IPS-18a (cell line): ENCODE results near the gene GRM8.

ENCODE experiments used
- H3K27ac ChIP-seq: one replicate; pipeline ENCODE4 v1.5.1; 2013; ENCODE audit warnings: low read length
- H3K27me3 ChIP-seq: one replicate; pipeline ENCODE4 v1.6.1; 2013; ENCODE audit warnings: mild to moderate bottlenecking, low read length; ENCODE audit not compliant: control insufficient read depth, insufficient read depth
- H3K36me3 ChIP-seq: one replicate; pipeline ENCODE4 v1.6.1; 2013; ENCODE audit warnings: low read depth, low read length; ENCODE audit not compliant: control insufficient read depth
- H3K4me1 ChIP-seq: one replicate; pipeline ENCODE4 v1.6.1; 2013; ENCODE audit warnings: low read depth, low read length; ENCODE audit not compliant: control insufficient read depth
- H3K4me3 ChIP-seq: one replicate; pipeline ENCODE4 v1.5.1; 2013; ENCODE audit warnings: low read length
- H3K9ac ChIP-seq: one replicate; pipeline ENCODE4 v1.6.1; 2013; ENCODE audit warnings: mild to moderate bottlenecking, low read length, moderate library complexity
- H3K9me3 ChIP-seq: one replicate; pipeline ENCODE4 v1.6.1; 2013; ENCODE audit warnings: low read depth, low read length; ENCODE audit not compliant: control insufficient read depth

GRM8 gene

GRCh38 chr7:126487728-126488442 lies 764.9 kb downstream of the GRM8 start:
- Histone ChIP-seq H3K27me3 (no peaks in the 10 kb centered on the region), H3K27ac (no peak overlapping the region), H3K4me1 (no peaks in the 10 kb centered on the region), H3K4me3 (no peak overlapping the region), H3K9me3 (no peaks in the 10 kb centered on the region), H3K9ac (no peak overlapping the region), H3K36me3 (no peaks in the 10 kb centered on the region)

GRCh38 chr7:126486806-126487205 lies 765.9 kb downstream of the GRM8 start:
- Histone ChIP-seq H3K9me3 (no peaks in the 10 kb centered on the region), H3K27ac (no peak overlapping the region), H3K9ac (no peak overlapping the region), H3K36me3 (no peaks in the 10 kb centered on the region), H3K27me3 (no peaks in the 10 kb centered on the region), H3K4me1 (no peaks in the 10 kb centered on the region), H3K4me3 (no peak overlapping the region)

GRCh38 chr7:126485791-126486190 lies 767.0 kb downstream of the GRM8 start:
- Histone ChIP-seq H3K4me3 (no peak overlapping the region), H3K27me3 (no peaks in the 10 kb centered on the region), H3K27ac (no peak overlapping the region), H3K4me1 (no peaks in the 10 kb centered on the region), H3K36me3 (no peaks in the 10 kb centered on the region), H3K9me3 (no peaks in the 10 kb centered on the region), H3K9ac (no peak overlapping the region)

GRCh38 chr7:126483972-126484371 lies 768.8 kb downstream of the GRM8 start:
- no peaks in the 10 kb centered on the region for H3K36me3 ChIP-seq

GRCh38 chr7:126472825-126473224 lies 779.9 kb downstream of the GRM8 start:
- Histone ChIP-seq H3K36me3 (no peaks in the 10 kb centered on the region), H3K9ac (no peak overlapping the region), H3K27ac (no peak overlapping the region), H3K27me3 (no peaks in the 10 kb centered on the region), H3K9me3 (peaks cover 10% of the 10 kb centered on the region), H3K4me3 (no peak overlapping the region), H3K4me1 (no peaks in the 10 kb centered on the region)

More at GRCh38 chr7:126483972-126484371, 768.8 kb downstream of the GRM8 start:
- H3K27me3 ChIP-seq = no peaks in the 10 kb centered on the region
- H3K9me3 ChIP-seq = no peaks in the 10 kb centered on the region
- no peaks in the 10 kb centered on the region for H3K4me1 ChIP-seq
- no peak overlapping the region for H3K4me3 ChIP-seq
- no peak overlapping the region for H3K27ac ChIP-seq
- H3K9ac ChIP-seq = no peak overlapping the region

GRCh38 chr7:126462405-126462804 lies 790.3 kb downstream of the GRM8 start:
- no peak overlapping the region for H3K4me3 ChIP-seq
- H3K9ac ChIP-seq = no peak overlapping the region
- no peak overlapping the region for H3K27ac ChIP-seq
- no peaks in the 10 kb centered on the region for H3K27me3 ChIP-seq
- no peaks in the 10 kb centered on the region for H3K9me3 ChIP-seq
- no peaks in the 10 kb centered on the region for H3K36me3 ChIP-seq
- no peaks in the 10 kb centered on the region for H3K4me1 ChIP-seq

GRCh38 chr7:126460664-126461063 lies 792.1 kb downstream of the GRM8 start:
- Histone ChIP-seq H3K9ac (no peak overlapping the region), H3K4me1 (no peaks in the 10 kb centered on the region), H3K36me3 (no peaks in the 10 kb centered on the region), H3K27me3 (no peaks in the 10 kb centered on the region), H3K9me3 (no peaks in the 10 kb centered on the region), H3K4me3 (no peak overlapping the region), H3K27ac (no peak overlapping the region)

GRCh38 chr7:126453104-126453503 lies 799.6 kb downstream of the GRM8 start:
- Histone ChIP-seq H3K27me3 (no peaks in the 10 kb centered on the region), H3K9me3 (no peaks in the 10 kb centered on the region), H3K4me1 (no peaks in the 10 kb centered on the region), H3K4me3 (no peak overlapping the region), H3K9ac (no peak overlapping the region), H3K36me3 (no peaks in the 10 kb centered on the region), H3K27ac (no peak overlapping the region)

GRCh38 chr7:126450269-126450671 lies 802.5 kb downstream of the GRM8 start:
- H3K4me1 ChIP-seq = no peaks in the 10 kb centered on the region
- no peaks in the 10 kb centered on the region for H3K27me3 ChIP-seq
- H3K9me3 ChIP-seq = no peaks in the 10 kb centered on the region
- H3K4me3 ChIP-seq = no peak overlapping the region
- H3K9ac ChIP-seq = no peak overlapping the region
- H3K27ac ChIP-seq = no peak overlapping the region
- no peaks in the 10 kb centered on the region for H3K36me3 ChIP-seq

GRCh38 chr7:126449611-126450268 lies 803.0 kb downstream of the GRM8 start:
- no peak overlapping the region for H3K9ac ChIP-seq
- H3K9me3 ChIP-seq = no peaks in the 10 kb centered on the region
- H3K4me3 ChIP-seq = no peak overlapping the region
- no peaks in the 10 kb centered on the region for H3K4me1 ChIP-seq
- H3K36me3 ChIP-seq = no peaks in the 10 kb centered on the region
- no peak overlapping the region for H3K27ac ChIP-seq
- H3K27me3 ChIP-seq = no peaks in the 10 kb centered on the region

GRCh38 chr7:126447984-126448383 lies 804.8 kb downstream of the GRM8 start:
- no peaks in the 10 kb centered on the region for H3K4me1 ChIP-seq
- H3K9me3 ChIP-seq = no peaks in the 10 kb centered on the region
- no peaks in the 10 kb centered on the region for H3K36me3 ChIP-seq
- no peaks in the 10 kb centered on the region for H3K27me3 ChIP-seq
- H3K4me3 ChIP-seq = no peak overlapping the region
- no peak overlapping the region for H3K27ac ChIP-seq
- H3K9ac ChIP-seq = no peak overlapping the region

GRCh38 chr7:126445991-126446390 lies 806.8 kb downstream of the GRM8 start:
- no peak overlapping the region for H3K4me3 ChIP-seq
- H3K4me1 ChIP-seq = no peaks in the 10 kb centered on the region
- no peak overlapping the region for H3K27ac ChIP-seq
- H3K36me3 ChIP-seq = no peaks in the 10 kb centered on the region
- H3K9me3 ChIP-seq = no peaks in the 10 kb centered on the region
- H3K27me3 ChIP-seq = no peaks in the 10 kb centered on the region
- H3K9ac ChIP-seq = no peak overlapping the region
